ENCODE data around the gene WEE2. TPM values are rescaled to one million over a fixed set of nuclear protein-coding genes. Genes with fewer than 3 reads are reported as not detected.

WEE2 gene
- polyA plus RNA-seq, 1 donor from 2014 or later: 0.63 TPM

Small RNA genes within 50 kb of the gene (small RNA-seq; reads per million reads assigned to genes)
- 0 reads per million in 3 experiments for gene RNU1-82P

Other genes starting within 250 kb of the WEE2 start
- gene AGK, start 156.9 kb upstream of the WEE2 start, polyA plus RNA-seq: 59.8 and 64.8 TPM in 2 replicates
- gene DENND11, start 6.2 kb upstream of the WEE2 start, polyA plus RNA-seq: 24.5 and 24.6 TPM in 2 replicates
- 233 and 296 TPM in 2 replicates for gene SSBP1, start 30.0 kb downstream of the WEE2 start, polyA plus RNA-seq
- not detected in 2 replicates for gene TAS2R3, start 55.7 kb downstream of the WEE2 start, polyA plus RNA-seq
- 2.3 and 2.4 TPM in 2 replicates for gene TAS2R4, start 68.3 kb downstream of the WEE2 start, polyA plus RNA-seq
- 5.1 and 9.4 TPM in 2 replicates for gene TAS2R5, start 81.9 kb downstream of the WEE2 start, polyA plus RNA-seq
- not detected in 2 replicates for gene PRSS37, start 133.1 kb downstream of the WEE2 start, polyA plus RNA-seq
- 0.78 TPM in 1 of 2 replicates, not detected in the other for gene OR9A4, start 208.0 kb downstream of the WEE2 start, polyA plus RNA-seq
- gene CLEC5A, start 238.6 kb downstream of the WEE2 start, polyA plus RNA-seq: not detected in 2 replicates